Loucy (cell line): Measurements from ENCODE around the gene PRM2.
A peak's percentile ranks its signal among the peaks of the same experiment; 100 is the strongest.
"Not testable (repeated sequence)": the region's sequence is repeated elsewhere in the genome, so short reads cannot be mapped to it uniquely, and the experiment has no call there.

Experiments
- H2AFZ ChIP-seq: fragments of 200-600 bp; sonication (generic); 2 replicates; pipeline ENCODE4 v1.6.0; 2016; ENCODE audit warnings: antibody characterized with exemption, mild to moderate bottlenecking, low read length, moderate library complexity
- H3F3A ChIP-seq: fragments of 200-600 bp; 2 replicates; pipeline ENCODE4 v1.6.0; 2016; ENCODE audit warnings: antibody characterized with exemption, low read depth, mild to moderate bottlenecking
- H3K27me3 ChIP-seq: fragments of 200-600 bp; sonication (generic); 2 replicates; pipeline ENCODE4 v1.6.1; 2014; ENCODE audit warnings: low read length, mild to moderate bottlenecking; ENCODE audit not compliant: insufficient read depth, poor library complexity, severe bottlenecking
- H3K36me3 ChIP-seq: fragments of 200-600 bp; sonication (generic); 2 replicates; pipeline ENCODE4 v1.6.1; 2016; ENCODE audit warnings: low read length; ENCODE audit not compliant: insufficient read depth
- H3K4me1 ChIP-seq: fragments of 200-600 bp; sonication (generic); 2 replicates; pipeline ENCODE4 v1.5.1; 2014; ENCODE audit warnings: low read length, mild to moderate bottlenecking; ENCODE audit not compliant: insufficient read depth, poor library complexity, severe bottlenecking
- H3K4me2 ChIP-seq: fragments of 200-600 bp; sonication (generic); 2 replicates; pipeline ENCODE4 v1.6.0; 2014; ENCODE audit warnings: antibody characterized with exemption, low read length, low read depth, mild to moderate bottlenecking; ENCODE audit not compliant: poor library complexity, severe bottlenecking
- H3K4me3 ChIP-seq: fragments of 200-600 bp; sonication (generic); 2 replicates; pipeline ENCODE4 v1.5.1; 2014; ENCODE audit warnings: low read length, mild to moderate bottlenecking, mixed read lengths; ENCODE audit not compliant: poor library complexity, severe bottlenecking
- H3K79me2 ChIP-seq: fragments of 200-600 bp; sonication (generic); 2 replicates; pipeline ENCODE4 v1.6.1; 2014; ENCODE audit warnings: low read length; ENCODE audit not compliant: insufficient read depth
- H3K9ac ChIP-seq: fragments of 200-600 bp; sonication (generic); 2 replicates; pipeline ENCODE4 v1.6.0; 2014; ENCODE audit warnings: mild to moderate bottlenecking, low read depth, low read length, moderate library complexity; ENCODE audit not compliant: poor library complexity, severe bottlenecking
- H3K9me2 ChIP-seq: fragments of 200-600 bp; sonication (generic); replicated peaks from 2 replicates; pipeline ENCODE4 v1.6.1; 2016; ENCODE audit warnings: low read depth, low read length, mixed read lengths
- H3K9me3 ChIP-seq: fragments of 200-600 bp; sonication (generic); 2 replicates; pipeline ENCODE4 v1.6.1; 2014; ENCODE audit warnings: mild to moderate bottlenecking, antibody characterized with exemption, low read length, low read depth; ENCODE audit not compliant: insufficient read depth
- H4K20me1 ChIP-seq: fragments of 200-600 bp; sonication (generic); 2 replicates; pipeline ENCODE4 v1.6.0; 2014; ENCODE audit warnings: antibody characterized with exemption, low read length, mild to moderate bottlenecking; ENCODE audit not compliant: insufficient read depth, poor library complexity, severe bottlenecking
- EZH2phosphoT487 ChIP-seq: fragments of 200-600 bp; IDR thresholded peaks from 2 replicates; pipeline ENCODE4 v1.6.1; 2018; ENCODE audit warnings: antibody characterized with exemption, mild to moderate bottlenecking, moderate library complexity, borderline replicate concordance
- TF ChIP-seq, protein P1 (sequence below): fragments of 200-600 bp; sonication (generic); conservative IDR thresholded peaks from 2 replicates; pipeline ENCODE4 v1.5.1; 2014; ENCODE audit warnings: mild to moderate bottlenecking, antibody characterized with exemption, low read length

PRM2 gene

DNA sequence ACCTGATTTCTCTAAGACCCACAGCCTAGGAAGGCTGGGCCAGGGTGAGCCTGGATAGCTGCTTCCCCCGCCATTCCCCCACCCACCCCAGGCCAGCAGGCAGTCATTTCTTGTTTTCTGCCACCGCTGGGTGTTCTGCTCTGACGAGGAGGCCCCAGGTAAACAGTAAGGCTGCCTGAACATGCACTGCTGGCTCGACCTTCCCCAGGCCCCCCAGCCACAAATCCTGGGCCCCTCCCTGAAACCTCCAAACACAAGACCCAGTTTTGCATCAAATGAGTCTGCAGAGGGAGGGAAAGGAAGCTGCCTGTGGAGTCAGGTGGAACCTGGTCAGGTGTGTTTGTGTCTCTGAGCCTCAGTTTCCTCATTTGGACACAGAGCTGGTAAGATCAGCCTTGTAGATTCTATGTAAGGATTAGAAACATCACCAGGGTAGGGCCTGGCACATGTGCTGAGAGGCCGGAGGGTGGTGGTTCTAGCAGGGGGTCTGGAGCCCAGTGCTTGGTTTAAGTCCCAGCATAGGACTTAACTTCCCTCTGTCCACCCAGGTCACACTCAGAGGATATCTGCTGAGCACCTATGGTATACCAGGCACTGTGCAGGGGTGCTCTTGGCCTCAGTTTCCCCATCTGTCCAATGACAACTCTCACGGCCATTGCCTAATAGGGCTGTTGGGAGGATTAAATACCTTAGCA is 23.7 kb upstream of the PRM2 start:
- H3K79me2 ChIP-seq: no peaks in the 10 kb centered on the region
- no peaks in the 10 kb centered on the region for H3K36me3 ChIP-seq
- H3K9ac ChIP-seq: no peak overlapping the region
- no peaks in the 10 kb centered on the region for H4K20me1 ChIP-seq
- H3K9me3 ChIP-seq: no peaks in the 10 kb centered on the region
- TF ChIP-seq, protein P1, sequence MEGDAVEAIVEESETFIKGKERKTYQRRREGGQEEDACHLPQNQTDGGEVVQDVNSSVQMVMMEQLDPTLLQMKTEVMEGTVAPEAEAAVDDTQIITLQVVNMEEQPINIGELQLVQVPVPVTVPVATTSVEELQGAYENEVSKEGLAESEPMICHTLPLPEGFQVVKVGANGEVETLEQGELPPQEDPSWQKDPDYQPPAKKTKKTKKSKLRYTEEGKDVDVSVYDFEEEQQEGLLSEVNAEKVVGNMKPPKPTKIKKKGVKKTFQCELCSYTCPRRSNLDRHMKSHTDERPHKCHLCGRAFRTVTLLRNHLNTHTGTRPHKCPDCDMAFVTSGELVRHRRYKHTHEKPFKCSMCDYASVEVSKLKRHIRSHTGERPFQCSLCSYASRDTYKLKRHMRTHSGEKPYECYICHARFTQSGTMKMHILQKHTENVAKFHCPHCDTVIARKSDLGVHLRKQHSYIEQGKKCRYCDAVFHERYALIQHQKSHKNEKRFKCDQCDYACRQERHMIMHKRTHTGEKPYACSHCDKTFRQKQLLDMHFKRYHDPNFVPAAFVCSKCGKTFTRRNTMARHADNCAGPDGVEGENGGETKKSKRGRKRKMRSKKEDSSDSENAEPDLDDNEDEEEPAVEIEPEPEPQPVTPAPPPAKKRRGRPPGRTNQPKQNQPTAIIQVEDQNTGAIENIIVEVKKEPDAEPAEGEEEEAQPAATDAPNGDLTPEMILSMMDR: no peak
- no peak for TF ChIP-seq EZH2phosphoT487
- H3K9me2 ChIP-seq: no peaks in the 10 kb centered on the region
- H3K4me1 ChIP-seq: peaks cover 25% of the 10 kb centered on the region
- no peak overlapping the region for H3K4me3 ChIP-seq
- no peaks in the 10 kb centered on the region for H3F3A ChIP-seq
- no peaks in the 10 kb centered on the region for H3K27me3 ChIP-seq
- no peak overlapping the region for H3K4me2 ChIP-seq
- H2AFZ ChIP-seq: no peak overlapping the region

DNA sequence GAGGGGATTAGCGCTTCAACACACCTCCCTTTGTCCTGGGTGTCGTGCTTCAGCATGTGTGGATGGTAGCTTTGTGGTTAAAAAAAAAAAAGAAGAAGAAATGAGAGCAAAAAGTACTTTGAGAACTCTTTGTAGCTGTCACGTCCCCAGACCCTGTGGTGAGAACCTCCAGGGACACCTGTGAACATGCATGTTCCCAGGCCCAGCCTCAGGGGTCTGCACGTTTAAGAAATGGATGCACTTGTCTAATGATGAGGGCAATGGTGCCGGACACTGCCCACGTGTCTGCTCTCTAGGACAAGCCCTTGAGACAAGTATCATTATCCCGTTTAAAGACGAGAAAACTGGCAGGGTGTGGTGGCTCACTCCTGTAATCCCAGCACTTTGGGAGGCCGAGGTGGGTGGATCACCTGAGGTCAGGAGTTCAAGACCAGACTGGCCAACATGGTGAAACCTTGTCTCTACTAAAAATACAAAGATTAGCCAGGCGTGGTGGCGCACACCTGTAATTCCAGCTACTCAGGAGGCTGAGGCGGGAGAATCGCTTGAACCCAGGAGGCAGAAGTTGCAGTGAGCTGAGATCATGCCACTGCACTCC is 22.8 kb upstream of the PRM2 start:
- not testable (repeated sequence) for H3K36me3 ChIP-seq, H3F3A ChIP-seq, H3K9ac ChIP-seq, H3K9me2 ChIP-seq, H2AFZ ChIP-seq, H4K20me1 ChIP-seq, H3K9me3 ChIP-seq, H3K4me3 ChIP-seq, H3K4me2 ChIP-seq, H3K27me3 ChIP-seq, H3K79me2 ChIP-seq
- H3K4me1 ChIP-seq: peaks cover 25% of the 10 kb centered on the region

DNA sequence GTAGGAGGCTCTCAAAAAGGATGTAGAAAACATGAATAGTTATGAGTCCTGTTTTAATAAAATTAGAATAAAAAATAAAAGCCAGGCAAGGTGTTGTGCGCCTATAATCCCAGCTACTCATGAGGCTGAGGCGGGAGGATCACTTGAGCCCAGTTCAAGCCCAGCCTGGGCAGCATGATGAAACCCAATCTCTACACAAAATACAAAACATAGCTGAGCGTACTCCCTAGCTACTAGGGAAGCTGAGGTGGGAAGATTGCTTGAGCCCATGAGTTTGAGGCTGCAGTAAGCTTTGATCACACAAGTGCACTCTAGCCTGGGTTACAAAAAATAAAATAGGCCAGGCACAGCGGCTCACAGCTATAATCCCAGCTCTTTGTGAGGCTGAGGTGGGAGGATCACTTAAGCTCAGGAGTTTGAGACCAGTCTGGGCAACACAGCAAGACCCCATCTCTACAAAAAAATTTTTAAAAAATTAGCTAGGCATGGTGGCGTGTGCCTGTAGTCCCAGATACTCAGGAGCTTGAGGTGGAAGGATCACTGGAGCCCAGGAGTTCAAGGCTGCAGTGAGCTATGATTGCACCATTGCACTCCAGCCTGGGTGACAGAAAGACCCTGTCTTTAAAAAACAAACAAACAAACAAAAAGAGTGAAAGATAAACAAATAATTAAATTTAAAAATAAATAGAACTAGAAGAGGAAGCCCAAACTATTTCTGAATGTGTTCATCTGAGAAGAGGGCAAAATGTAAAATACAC is 22.0 kb upstream of the PRM2 start:
- Histone ChIP-seq H3K36me3 (no peaks in the 10 kb centered on the region), H3K27me3 (no peaks in the 10 kb centered on the region), H3K4me1 (peaks cover 22% of the 10 kb centered on the region), H3K79me2 (no peaks in the 10 kb centered on the region), H3K4me3 (peak overlapping the region; percentile 40), H3K9ac (peak overlapping the region; percentile 54), H3K4me2 (peak overlapping the region; percentile 72), H3F3A (no peaks in the 10 kb centered on the region), H4K20me1 (no peaks in the 10 kb centered on the region), H3K9me3 (no peaks in the 10 kb centered on the region), H2AFZ (peak overlapping the region; percentile 83; the same call in 1 of the 2 replicates), H3K9me2 (no peaks in the 10 kb centered on the region)
- TF ChIP-seq, protein P1: no peak
- TF ChIP-seq EZH2phosphoT487: no peak
